PC-9 (cell line): Measurements from ENCODE around the gene RNLS. TPM values are rescaled to one million over a fixed set of nuclear protein-coding genes. Genes with fewer than 3 reads are reported as not detected.

Experiments
- BruUV-seq: library from RNA; stranded (reverse); fragments of 400-500 nt; replicated peaks from 2 replicates; lab custom pipeline; 2021; lab: Mats Ljungman, UMichigan
- CTCF ChIA-PET: fragments of 300-600 bp; sonication (Branson Sonifier 250); formaldehyde crosslinking; loops from one replicate; lab custom pipeline; 2022; ENCODE audit warnings: antibody characterized with exemption; lab: Charles Lee
- POLR2A ChIA-PET: fragments of 300-600 bp; sonication (Branson Sonifier 250); formaldehyde crosslinking; loops from one replicate; lab custom pipeline; 2022; ENCODE audit warnings: antibody characterized with exemption; ENCODE audit not compliant: unreplicated experiment; lab: Charles Lee
- DNase-seq, 2 experiments: peaks; one replicate each; pipeline versions ENCODE4 v3.0.0 to v3.0.0-alpha.2; 2015 to 2022; ENCODE audit warnings: mixed read lengths in 1 of 2
- H2AFZ ChIP-seq: fragments of 200-600 bp; sonication (generic); 2 replicates; pipeline ENCODE4 v1.8.1; 2017; ENCODE audit warnings: antibody characterized with exemption
- H3F3A ChIP-seq: fragments of 200-600 bp; sonication (generic); 2 replicates; pipeline ENCODE4 v1.8.1; 2017; ENCODE audit warnings: antibody characterized with exemption, mild to moderate bottlenecking, low read depth; ENCODE audit not compliant: insufficient read depth
- H3K27ac ChIP-seq: fragments of 200-600 bp; sonication (generic); 2 replicates; pipeline ENCODE4 v1.6.1; 2016; ENCODE audit warnings: mixed run types
- H3K27me3 ChIP-seq: fragments of 200-600 bp; sonication (generic); 2 replicates; pipeline ENCODE4 v1.6.1; 2016; ENCODE audit warnings: low read depth, mixed run types; ENCODE audit not compliant: insufficient read depth
- H3K36me3 ChIP-seq: fragments of 200-600 bp; sonication (generic); 2 replicates; pipeline ENCODE4 v1.6.1; 2016; ENCODE audit warnings: low read depth, mixed run types
- H3K4me1 ChIP-seq: fragments of 200-600 bp; sonication (generic); replicated peaks from 2 replicates; pipeline ENCODE4 v1.6.1; 2016; ENCODE audit warnings: mixed run types; ENCODE audit not compliant: insufficient read depth
- H3K4me2 ChIP-seq: fragments of 200-600 bp; sonication (generic); 2 replicates; pipeline ENCODE4 v1.6.1; 2017; ENCODE audit warnings: mixed run types
- H3K4me3 ChIP-seq: fragments of 200-600 bp; sonication (generic); 2 replicates; pipeline ENCODE4 v1.6.1; 2016; ENCODE audit warnings: mixed run types
- H3K79me2 ChIP-seq: fragments of 200-600 bp; sonication (generic); 2 replicates; pipeline ENCODE4 v1.6.1; 2017; ENCODE audit warnings: low read depth, mixed run types
- H3K9me2 ChIP-seq: fragments of 200-600 bp; sonication (generic); 2 replicates; pipeline ENCODE4 v1.8.1; 2017; ENCODE audit warnings: mild to moderate bottlenecking; ENCODE audit not compliant: insufficient read depth
- H3K9me3 ChIP-seq: fragments of 200-600 bp; sonication (generic); 2 replicates; pipeline ENCODE4 v1.8.1; 2016; ENCODE audit warnings: low read depth; ENCODE audit not compliant: insufficient read depth
- H4K20me1 ChIP-seq: fragments of 200-600 bp; sonication (generic); 2 replicates; pipeline ENCODE4 v1.8.1; 2017; ENCODE audit not compliant: insufficient read depth
- CTCF ChIP-seq: fragments of 200-600 bp; sonication (generic); conservative IDR thresholded peaks from 2 replicates; pipeline ENCODE4 v1.6.1; 2017; ENCODE audit warnings: mixed run types, antibody characterized with exemption, mild to moderate bottlenecking, moderate library complexity
- EZH2 ChIP-seq: fragments of 200-600 bp; sonication (generic); IDR thresholded peaks from 2 replicates; pipeline ENCODE4 v1.8.0; 2017; ENCODE audit warnings: antibody characterized with exemption, low read depth
- intact Hi-C: fragments of 100-400 bp; cut with micrococcal nuclease; formaldehyde crosslinking; loops from one replicate; pipeline ENCODE4 v1.10.0; 2022; ENCODE audit not compliant: unreplicated experiment
- total RNA-seq: library from RNA; stranded (reverse); gene quantifications from 2 replicates; pipeline ENCODE4 v1.2.3, GENCODE V29; 2021

The RNLS gene
- total RNA-seq, 1 experiment from 2014 or later, result not detected

GRCh38 chr10:88417387-88418030 is 165.6 kb downstream of the RNLS start:
- Histone ChIP-seq H4K20me1 (no peaks in the 10 kb centered on the region), H3K79me2 (no peaks in the 10 kb centered on the region), H3K4me1 (no peaks in the 10 kb centered on the region), H2AFZ (no peak overlapping the region), H3F3A (no peaks in the 10 kb centered on the region), H3K36me3 (no peaks in the 10 kb centered on the region), H3K9me3 (no peaks in the 10 kb centered on the region), H3K9me2 (no peaks in the 10 kb centered on the region), H3K27ac (no peak overlapping the region), H3K27me3 (no peaks in the 10 kb centered on the region), H3K4me3 (no peak overlapping the region), H3K4me2 (no peak overlapping the region)
- TF ChIP-seq CTCF (no peak), EZH2 (no peak)
- no TSS peak for BruUV-seq
- intact Hi-C loops, result no loop called here
- ChIA-PET CTCF (no interaction called here), POLR2A (no interaction called here)
- no peak for DNase-seq

DNA sequence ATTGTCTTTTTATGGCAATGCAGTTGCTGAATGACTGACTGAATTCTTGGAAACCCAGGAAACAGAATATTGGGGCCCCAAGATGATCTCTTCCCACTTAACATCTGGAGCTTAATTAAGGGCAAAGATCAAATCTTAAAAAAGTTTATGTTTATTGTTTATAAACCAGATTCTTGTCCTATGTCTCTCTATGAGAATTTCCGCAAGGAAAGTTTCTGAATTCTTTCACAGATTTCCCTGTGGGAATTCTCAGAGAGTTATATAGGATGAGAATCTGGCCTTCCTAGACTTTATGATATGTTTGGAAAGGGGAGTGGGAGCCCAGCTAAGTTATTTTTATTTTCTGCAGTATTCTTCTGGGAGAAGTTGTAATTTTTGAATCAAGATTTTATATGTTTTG is 166.3 kb downstream of the RNLS start:
- Histone ChIP-seq H3K27ac (no peak overlapping the region), H3K9me2 (no peaks in the 10 kb centered on the region), H4K20me1 (no peaks in the 10 kb centered on the region), H3K9me3 (no peaks in the 10 kb centered on the region), H3K79me2 (no peaks in the 10 kb centered on the region), H2AFZ (no peak overlapping the region), H3K4me3 (no peak overlapping the region), H3K4me1 (no peaks in the 10 kb centered on the region), H3K36me3 (no peaks in the 10 kb centered on the region), H3K27me3 (no peaks in the 10 kb centered on the region), H3K4me2 (no peak overlapping the region), H3F3A (no peaks in the 10 kb centered on the region)
- no peak for DNase-seq
- intact Hi-C loops, result no loop called here
- BruUV-seq, result no TSS peak
- TF ChIP-seq CTCF, result no peak
- no peak for TF ChIP-seq EZH2
- CTCF ChIA-PET, result no interaction called here
- POLR2A ChIA-PET, result no interaction called here

DNA sequence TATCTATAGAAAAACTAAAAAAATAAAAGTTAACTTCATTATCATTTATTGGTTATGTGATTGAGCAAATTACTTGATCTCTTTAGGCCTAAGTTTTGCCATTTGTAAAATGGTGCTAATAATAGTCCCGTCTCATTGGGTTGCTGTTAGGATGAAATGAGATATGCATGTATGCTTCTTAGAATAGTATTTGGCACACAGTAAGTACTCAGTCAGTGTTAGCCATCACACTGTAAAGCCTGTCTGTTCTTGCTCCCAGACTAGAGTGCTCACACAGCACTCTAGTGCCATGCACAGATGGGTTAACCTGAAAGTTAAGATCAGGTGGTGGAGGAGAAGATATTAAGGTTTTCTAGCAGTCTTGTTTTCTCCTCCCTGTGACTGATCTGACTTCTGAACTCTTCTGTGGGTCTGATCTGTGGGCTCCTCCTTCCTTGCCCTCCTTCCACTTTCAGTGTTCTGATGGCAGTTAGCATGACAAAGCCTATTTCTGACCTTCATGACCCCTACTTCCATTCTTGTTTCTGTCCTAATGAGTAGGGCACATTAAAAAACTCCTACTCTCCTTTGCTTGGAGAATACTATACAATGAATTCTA is 167.5 kb downstream of the RNLS start:
- Histone ChIP-seq H3K36me3 (no peaks in the 10 kb centered on the region), H3K79me2 (no peaks in the 10 kb centered on the region), H3K4me1 (no peaks in the 10 kb centered on the region), H3K27ac (no peak overlapping the region), H3F3A (no peaks in the 10 kb centered on the region), H3K9me3 (no peaks in the 10 kb centered on the region), H3K27me3 (no peaks in the 10 kb centered on the region), H3K4me3 (no peak overlapping the region), H3K9me2 (no peaks in the 10 kb centered on the region; the same call in 1 of the 2 replicates), H3K4me2 (no peak overlapping the region), H2AFZ (no peak overlapping the region), H4K20me1 (no peaks in the 10 kb centered on the region)
- ChIA-PET CTCF (no interaction called here), POLR2A (no interaction called here)
- TF ChIP-seq CTCF, result no peak
- no peak for TF ChIP-seq EZH2
- intact Hi-C loops, result no loop called here
- no peak for DNase-seq
- no TSS peak for BruUV-seq
